K562 (cell line): ENCODE measurements around the gene LDB1. TPM values are rescaled to one million over a fixed set of nuclear protein-coding genes. Genes with fewer than 3 reads are reported as not detected.

ENCODE experiments used
- BACH1 ChIP-seq: fragments of 200-800 bp; sonication (Bioruptor generic); IDR thresholded peaks from 2 replicates; pipeline ENCODE4 v1.6.1; 2016; ENCODE audit warnings: missing genetic modification characterization, missing compliant biosample characterization
- CSDE1 ChIP-seq, 2 experiments: fragments of 450-650 bp; IDR thresholded peaks; 2 replicates each; pipeline ENCODE4 v1.6.1; 2016; ENCODE audit warnings: mild to moderate bottlenecking in 1 of 2
- E2F3 ChIP-seq: fragments of 250-450 bp; sonication (Bioruptor Pico); IDR thresholded peaks from 2 replicates; pipeline ENCODE4 v1.4.0; 2020; ENCODE audit warnings: mild to moderate bottlenecking
- ELF1 ChIP-seq: fragments of 200-800 bp; sonication (Bioruptor generic); IDR thresholded peaks from 2 replicates; pipeline ENCODE4 v1.6.1; 2016; ENCODE audit warnings: missing genetic modification characterization, missing compliant biosample characterization
- FOXJ2 ChIP-seq: fragments of 200-800 bp; sonication (Bioruptor generic); IDR thresholded peaks from 2 replicates; pipeline ENCODE4 v1.6.1; 2016; ENCODE audit warnings: missing genetic modification characterization, missing compliant biosample characterization
- GATAD2A ChIP-seq: fragments of 450-650 bp; IDR thresholded peaks from 2 replicates; pipeline ENCODE4 v1.6.1; 2017
- KLF6 ChIP-seq: fragments of 250-450 bp; sonication (Bioruptor Pico); IDR thresholded peaks from 2 replicates; pipeline ENCODE4 v1.4.0; 2020; ENCODE audit warnings: mild to moderate bottlenecking, moderate library complexity, borderline replicate concordance
- MECOM ChIP-seq: fragments of 250-450 bp; sonication (Bioruptor Pico); IDR thresholded peaks from 2 replicates; pipeline ENCODE4 v1.8.0; 2022; ENCODE audit warnings: inconsistent platforms
- NCOA1 ChIP-seq: fragments of 450-650 bp; IDR thresholded peaks from 2 replicates; pipeline ENCODE4 v1.6.1; 2016; ENCODE audit warnings: low read depth
- PHF8 ChIP-seq: fragments of 200-600 bp; sonication (generic); IDR thresholded peaks from 2 replicates; pipeline ENCODE4 v1.6.1; 2012; ENCODE audit warnings: mixed run types, mild to moderate bottlenecking, inconsistent platforms, low read length, moderate library complexity, borderline replicate concordance
- RB1 ChIP-seq: fragments of 450-650 bp; IDR thresholded peaks from 2 replicates; pipeline ENCODE4 v1.6.1; 2017; ENCODE audit warnings: low read depth, mild to moderate bottlenecking
- SETDB1 ChIP-seq: IDR thresholded peaks from one replicate; pipeline ENCODE4 v1.6.1; 2012; ENCODE audit warnings: low read length, control low read depth, inconsistent platforms
- SMAD3 ChIP-seq: fragments of 450-650 bp; formaldehyde crosslinking; conservative IDR thresholded peaks from 2 replicates; pipeline ENCODE4 v1.4.0; 2020; ENCODE audit warnings: mild to moderate bottlenecking
- TAF7 ChIP-seq: fragments of 450-650 bp; IDR thresholded peaks from 2 replicates; pipeline ENCODE4 v1.6.1; 2016; ENCODE audit warnings: missing genetic modification characterization, missing compliant biosample characterization
- TEAD1 ChIP-seq, 2 experiments: fragments of 450-650 bp in 1 of 2; sonication (generic) in 1 of 2; formaldehyde crosslinking; IDR thresholded peaks; 2 replicates each; pipeline versions ENCODE4 v1.4.0 to v1.8.0; 2020 to 2022; ENCODE audit warnings: mild to moderate bottlenecking in 2 of 2, missing genetic modification reagents in 1 of 2
- ZBTB2 ChIP-seq: fragments of 450-650 bp; IDR thresholded peaks from 2 replicates; pipeline ENCODE4 v1.6.1; 2016; ENCODE audit warnings: antibody characterized with exemption
- ZNF121 ChIP-seq: sonication (generic); formaldehyde crosslinking; conservative IDR thresholded peaks from 2 replicates; pipeline ENCODE4 v1.8.0; 2022; ENCODE audit warnings: missing genetic modification reagents
- ZNF584 ChIP-seq: fragments of 200-800 bp; sonication (Bioruptor generic); IDR thresholded peaks from 2 replicates; pipeline ENCODE4 v1.6.1; 2016; ENCODE audit warnings: low read depth, mild to moderate bottlenecking, missing genetic modification characterization, missing compliant biosample characterization
- ZNF639 ChIP-seq, 2 experiments: fragments of 200-800 bp in 1 of 2; sonication (Bioruptor generic) in 1 of 2; sonication (generic) in 1 of 2; formaldehyde crosslinking in 1 of 2; IDR thresholded peaks in 1 of 2; conservative IDR thresholded peaks in 1 of 2; 2 replicates each; pipeline versions ENCODE4 v1.5.0 to v1.6.1; 2016 to 2020; ENCODE audit warnings: missing compliant biosample characterization in 1 of 2, missing genetic modification characterization in 1 of 2, missing genetic modification reagents in 1 of 2
- polyA plus RNA-seq, 8 experiments: library from polyadenylated mRNA; depleted of rRNA in 4 of 8; stranded (reverse) in 5 of 8; unstranded in 3 of 8; fragments of >200 nt; fragmentation: Nextera tagmentation in 2 of 8; fragmentation: Illumina TruSeq in 1 of 8; extraction: Ambion mirVana in 2 of 8; extraction: Trizol in 1 of 8; gene quantifications; 2 replicates each; pipeline versions ENCODE4 v1.2.1 to v1.2.3, GENCODE V29; 2011 to 2014; ENCODE audit warnings: inconsistent platforms in 1 of 8, missing spikeins in 1 of 8
- total RNA-seq, 7 experiments: library from RNA; depleted of rRNA in 6 of 7; stranded (reverse); fragments of >200 nt in 6 of 7; fragmentation: Illumina TruSeq in 2 of 7; extraction: Trizol in 2 of 7; gene quantifications; 2 replicates each; pipeline versions ENCODE4 v1.2.1 to v1.2.3, GENCODE V29; 2011 to 2021; ENCODE audit warnings: low replicate concordance in 1 of 7
- TF ChIP-seq, protein P1 (sequence below): sonication (generic); formaldehyde crosslinking; IDR thresholded peaks from 2 replicates; pipeline ENCODE4 v1.9.0; 2022; ENCODE audit warnings: mild to moderate bottlenecking, missing genetic modification reagents
- TF ChIP-seq, protein P2 (sequence below): sonication (generic); formaldehyde crosslinking; IDR thresholded peaks from 2 replicates; pipeline ENCODE4 v1.4.0; 2020; ENCODE audit warnings: mild to moderate bottlenecking, missing genetic modification reagents

LDB1 gene
- total and polyA plus RNA-seq, 9 of the 15 experiments (the other 6 are each of a cell fraction or from before 2014, with no cell fraction given) = 1.9 to 137 (median 105) TPM

DNA sequence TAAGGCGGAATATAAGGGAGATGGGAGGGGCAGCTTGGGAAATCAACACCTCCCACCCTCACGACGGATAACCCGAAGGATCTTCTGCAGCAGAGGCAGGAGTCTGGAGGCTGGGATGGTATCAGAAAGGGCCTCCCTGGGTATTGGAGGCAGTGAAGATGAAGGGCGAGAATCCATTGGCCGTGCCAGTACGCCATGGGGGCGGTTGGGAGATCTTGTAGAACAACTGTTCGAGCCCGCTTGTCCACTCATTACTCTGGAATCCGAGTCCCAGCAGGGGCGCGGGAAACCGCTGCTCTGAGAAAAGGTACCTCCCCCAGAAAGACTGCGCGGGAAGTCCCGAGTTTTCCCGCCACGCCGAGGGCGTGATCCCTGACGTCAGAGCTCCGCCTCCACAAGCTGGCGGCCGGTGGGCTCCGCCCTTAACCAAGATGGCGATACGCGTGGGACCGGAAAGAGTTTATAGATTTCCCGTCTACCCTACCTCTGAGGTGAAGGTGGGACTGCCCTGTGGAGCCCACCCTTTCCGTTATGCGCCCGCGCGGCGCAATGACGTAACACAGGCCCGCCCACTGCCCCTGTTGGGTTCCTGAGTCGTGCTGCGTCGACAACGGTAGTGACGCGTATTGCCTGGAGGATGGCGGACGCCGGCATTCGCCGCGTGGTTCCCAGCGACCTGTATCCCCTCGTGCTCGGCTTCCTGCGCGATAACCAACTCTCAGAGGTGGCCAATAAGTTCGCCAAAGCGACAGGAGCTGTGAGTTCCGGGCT, 31.8 kb upstream of the LDB1 start, which contains the start of gene NOLC1 (continued):
- no peak for TF ChIP-seq SETDB1
- no peak for TF ChIP-seq ZBTB2
- peak in 1 of 2 experiments; percentile 95; a peak in 2 of 4 replicates for TF ChIP-seq TEAD1 (CRISPR knock-in tag; IDR thresholded peaks at IDR 0.05)
- peak; percentile 75; the same call in 1 of the 2 replicates for TF ChIP-seq GATAD2A
- peak in 1 of 2 experiments; percentile 69; a peak in 2 of 4 replicates for TF ChIP-seq CSDE1 (IDR thresholded peaks at IDR 0.05)
- TF ChIP-seq ZNF121 (CRISPR knock-in tag) = no peak
- 0 out of 2 replicates have a peak, but pooled peaks have one; percentile 46 for TF ChIP-seq TAF7 (tag)
- TF ChIP-seq MECOM (CRISPR knock-in tag) = no peak
- peak; percentile 94; the same call in 1 of the 2 replicates for TF ChIP-seq PHF8
- TF ChIP-seq RB1 = peak; percentile 99
- peak in 1 of 2 experiments; percentile 91; a peak in 2 of 4 replicates for TF ChIP-seq ZNF639 (CRISPR knock-in tag; conservative IDR thresholded peaks at IDR 0.05 in 1 of 2, IDR thresholded peaks at IDR 0.05 in 1 of 2)
- TF ChIP-seq, protein P1, sequence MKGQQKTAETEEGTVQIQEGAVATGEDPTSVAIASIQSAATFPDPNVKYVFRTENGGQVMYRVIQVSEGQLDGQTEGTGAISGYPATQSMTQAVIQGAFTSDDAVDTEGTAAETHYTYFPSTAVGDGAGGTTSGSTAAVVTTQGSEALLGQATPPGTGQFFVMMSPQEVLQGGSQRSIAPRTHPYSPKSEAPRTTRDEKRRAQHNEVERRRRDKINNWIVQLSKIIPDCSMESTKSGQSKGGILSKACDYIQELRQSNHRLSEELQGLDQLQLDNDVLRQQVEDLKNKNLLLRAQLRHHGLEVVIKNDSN (CRISPR knock-in tag) = no peak; the same call in none of the 2 replicates
- TF ChIP-seq ZNF584 (CRISPR knock-in tag) = no peak
- TF ChIP-seq SMAD3 (CRISPR knock-in tag) = no peak
- no peak for TF ChIP-seq BACH1 (tag)
- TF ChIP-seq ELF1 (tag) = peak; percentile 80
- peak; percentile 46; the same call in 1 of the 2 replicates for TF ChIP-seq FOXJ2 (tag)
- TF ChIP-seq, protein P2, sequence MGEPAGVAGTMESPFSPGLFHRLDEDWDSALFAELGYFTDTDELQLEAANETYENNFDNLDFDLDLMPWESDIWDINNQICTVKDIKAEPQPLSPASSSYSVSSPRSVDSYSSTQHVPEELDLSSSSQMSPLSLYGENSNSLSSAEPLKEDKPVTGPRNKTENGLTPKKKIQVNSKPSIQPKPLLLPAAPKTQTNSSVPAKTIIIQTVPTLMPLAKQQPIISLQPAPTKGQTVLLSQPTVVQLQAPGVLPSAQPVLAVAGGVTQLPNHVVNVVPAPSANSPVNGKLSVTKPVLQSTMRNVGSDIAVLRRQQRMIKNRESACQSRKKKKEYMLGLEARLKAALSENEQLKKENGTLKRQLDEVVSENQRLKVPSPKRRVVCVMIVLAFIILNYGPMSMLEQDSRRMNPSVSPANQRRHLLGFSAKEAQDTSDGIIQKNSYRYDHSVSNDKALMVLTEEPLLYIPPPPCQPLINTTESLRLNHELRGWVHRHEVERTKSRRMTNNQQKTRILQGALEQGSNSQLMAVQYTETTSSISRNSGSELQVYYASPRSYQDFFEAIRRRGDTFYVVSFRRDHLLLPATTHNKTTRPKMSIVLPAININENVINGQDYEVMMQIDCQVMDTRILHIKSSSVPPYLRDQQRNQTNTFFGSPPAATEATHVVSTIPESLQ (CRISPR knock-in tag) = peak; percentile 83
- no peak for TF ChIP-seq KLF6 (CRISPR knock-in tag)
- TF ChIP-seq NCOA1 = no peak
- TF ChIP-seq E2F3 (CRISPR knock-in tag) = peak; percentile 99
